Esophagus mucosa (tissue), 1 donor: ENCODE data around the gene PPP2R3B. TPM values are rescaled to one million over a fixed set of nuclear protein-coding genes. Genes with fewer than 3 reads are reported as not detected.
"Not testable (repeated sequence)": the region's sequence is repeated elsewhere in the genome, so short reads cannot be mapped to it uniquely, and the experiment has no call there.

Source experiments
- ATAC-seq: fragments of 200-7000 bp; cut with Tn5 transposase; one replicate; pipeline ENCODE4 v1.9.1; 2020
- total RNA-seq: library from RNA; stranded (reverse); gene quantifications from one replicate; pipeline ENCODE4 v1.2.4, GENCODE V29; 2023
- donor health status: DM: yes; HTN: yes; CAD: no.

PPP2R3B gene
- total RNA-seq, 1 donor from 2014 or later = 13.8 TPM

- ATAC-seq = no peak
Measured at GRCh38 chrX:352582-353314, 34.0 kb downstream of the PPP2R3B start.

GRCh38 chrX:352181-352580 is 34.5 kb downstream of the PPP2R3B start:
- no peak for ATAC-seq

- ATAC-seq = no peak
Measured at GRCh38 chrX:351736-352135, 35.0 kb downstream of the PPP2R3B start.

GRCh38 chrX:351324-351641 is 35.4 kb downstream of the PPP2R3B start:
- ATAC-seq = not testable (repeated sequence)

DNA sequence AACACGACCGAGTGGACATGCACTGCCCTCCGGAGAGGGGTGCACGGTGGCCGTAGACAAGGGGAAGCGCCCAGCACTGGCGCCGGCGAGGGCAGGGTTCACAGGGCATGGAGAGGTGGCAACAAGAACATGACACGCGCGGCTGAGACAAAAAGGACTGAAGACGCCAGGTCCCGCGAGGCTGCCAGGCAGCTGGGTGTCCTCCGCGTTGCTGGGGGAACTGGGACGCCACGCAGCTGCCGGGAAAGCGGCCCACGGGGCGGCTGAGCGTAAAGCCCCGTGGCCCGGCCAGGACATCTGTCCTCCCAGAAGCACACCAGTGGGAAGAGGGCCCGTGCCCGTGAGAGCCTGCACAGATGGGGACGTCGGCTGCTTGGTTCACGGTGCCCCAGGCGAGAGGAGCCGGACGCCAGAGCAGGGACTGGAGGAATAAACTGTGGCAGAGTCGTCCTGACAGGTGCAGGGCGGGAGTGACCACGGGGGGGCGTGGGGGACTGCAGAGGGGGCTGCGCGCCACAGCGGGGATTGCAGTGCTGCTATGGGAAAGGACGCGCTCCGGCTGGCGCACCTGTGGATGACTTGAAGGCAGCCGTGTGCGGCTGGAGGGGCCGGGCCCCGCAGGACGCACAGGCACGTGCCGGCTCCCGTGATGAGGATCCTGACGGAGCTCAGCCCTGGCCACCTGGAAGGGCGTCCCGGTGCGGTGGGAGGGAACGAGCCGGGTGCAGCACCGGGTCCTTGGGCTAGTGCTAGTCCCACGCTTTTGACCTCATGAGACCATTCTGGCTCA is 36.0 kb downstream of the PPP2R3B start:
- ATAC-seq = no peak

GRCh38 chrX:350148-350533 is 36.6 kb downstream of the PPP2R3B start:
- no peak for ATAC-seq

DNA sequence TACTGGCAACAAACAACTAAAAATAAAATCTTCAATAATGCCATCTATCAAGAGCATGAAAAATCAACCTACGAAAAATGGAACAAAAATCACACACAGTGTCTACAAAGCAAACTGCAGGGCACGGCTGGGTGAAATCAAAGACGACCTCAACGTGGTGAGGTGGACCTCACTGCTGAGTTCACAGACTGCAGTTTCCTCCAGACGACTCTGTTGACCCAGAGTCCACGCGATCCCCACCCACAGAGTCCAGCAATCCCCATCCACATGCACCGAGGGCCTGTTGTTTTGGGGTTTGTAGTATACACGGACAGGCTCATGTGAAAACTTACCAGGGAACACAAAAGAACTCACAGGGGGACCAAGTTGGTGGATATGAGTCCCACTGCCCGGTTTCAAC is 37.0 kb downstream of the PPP2R3B start:
- ATAC-seq = no peak

GRCh38 chrX:349196-349595 is 37.5 kb downstream of the PPP2R3B start:
- ATAC-seq = no peak

GRCh38 chrX:348461-349117 is 38.1 kb downstream of the PPP2R3B start:
- ATAC-seq = no peak

DNA sequence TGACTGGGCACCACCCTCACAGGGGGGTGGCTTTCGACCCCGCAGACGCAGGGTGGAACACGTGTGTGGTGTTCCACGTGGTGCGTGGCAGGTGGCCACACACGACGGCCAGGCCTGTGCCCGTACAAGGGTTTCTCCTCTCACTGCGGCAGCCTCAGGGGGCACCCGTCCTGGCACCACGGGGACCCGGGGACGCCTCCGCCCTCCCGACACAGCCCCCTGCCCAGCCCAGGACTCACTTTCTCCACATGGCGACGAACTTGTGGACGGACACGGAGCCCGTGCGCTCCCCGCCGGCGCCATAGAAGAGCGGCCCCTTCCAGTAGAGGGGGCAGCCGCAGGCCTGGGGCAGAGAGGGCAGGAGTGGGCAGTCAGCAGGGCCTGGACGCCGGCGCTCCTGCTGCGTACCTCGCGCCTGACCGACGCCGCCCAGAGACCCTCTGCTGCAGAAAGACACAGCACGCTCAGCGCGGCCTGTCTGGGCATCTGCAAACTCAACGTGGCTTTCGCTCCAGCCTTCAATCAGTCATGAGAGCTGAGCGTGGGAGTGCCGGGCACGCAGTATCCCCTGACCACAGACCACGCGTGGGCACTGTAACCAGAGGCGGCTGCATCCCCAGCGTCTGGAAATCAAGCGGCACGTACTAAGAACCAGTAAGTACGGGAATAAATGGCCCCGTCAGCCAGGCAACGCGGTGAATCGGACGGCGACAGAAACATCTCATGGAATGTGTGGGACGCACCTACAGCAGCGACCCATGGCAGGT is 39.2 kb downstream of the PPP2R3B start:
- ATAC-seq = no peak

GRCh38 chrX:346034-346813 is 40.5 kb downstream of the PPP2R3B start:
- peak; percentile 14 for ATAC-seq

- peak; percentile 20 for ATAC-seq
Measured at GRCh38 chrX:345020-345925, 41.4 kb downstream of the PPP2R3B start.

GRCh38 chrX:344371-344901 is 42.3 kb downstream of the PPP2R3B start:
- no peak for ATAC-seq

DNA sequence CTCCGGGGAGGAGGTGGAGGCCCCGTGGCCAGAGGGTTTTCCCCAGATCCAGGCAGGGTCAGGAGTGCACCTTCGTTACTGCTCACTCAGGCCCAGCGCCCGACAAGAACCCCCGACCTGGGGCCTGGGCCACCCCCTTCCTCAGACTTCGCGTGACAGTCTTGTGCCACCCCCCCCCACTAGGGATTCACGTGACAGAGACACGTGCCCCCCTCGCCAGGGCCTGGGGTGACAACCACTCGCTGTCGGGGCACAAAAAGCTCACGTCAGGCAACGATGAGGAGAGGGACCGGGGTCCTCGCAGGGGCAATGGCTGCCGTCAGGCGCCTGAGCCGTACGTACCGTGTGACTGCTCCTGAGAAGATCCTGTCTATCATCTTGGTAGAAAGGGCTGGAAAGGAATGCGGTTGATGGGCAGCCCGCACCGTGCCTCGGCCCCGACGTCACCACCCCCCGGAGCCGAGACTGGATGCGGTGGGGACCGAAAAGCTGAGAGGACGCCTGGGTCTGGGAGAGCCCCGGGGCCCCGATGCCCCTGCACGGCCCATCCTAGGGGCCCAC is 45.1 kb downstream of the PPP2R3B start:
- ATAC-seq = no peak

- peak; percentile 17 for ATAC-seq
Measured at GRCh38 chrX:340641-341423, 45.9 kb downstream of the PPP2R3B start.

DNA sequence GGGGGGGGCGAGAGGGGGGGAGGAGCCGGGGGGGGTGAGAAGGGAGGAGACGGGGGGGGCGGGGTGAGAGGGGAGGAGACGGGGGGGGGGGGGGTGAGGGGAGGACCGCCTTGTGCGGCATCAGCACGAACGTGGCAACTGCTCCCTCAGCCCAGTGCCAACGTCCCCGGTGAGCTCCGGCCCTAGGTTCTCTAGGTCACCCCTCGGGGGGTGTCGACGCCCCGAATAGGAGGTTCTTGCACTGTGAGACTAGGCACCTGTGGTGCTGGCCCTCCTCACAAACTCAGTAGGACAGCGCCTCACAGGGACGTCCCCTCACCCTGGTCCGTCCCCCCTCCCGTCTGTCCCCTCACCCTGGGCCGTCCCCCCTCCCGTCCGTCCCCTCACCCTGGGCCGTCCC is 46.6 kb downstream of the PPP2R3B start:
- no peak for ATAC-seq

DNA sequence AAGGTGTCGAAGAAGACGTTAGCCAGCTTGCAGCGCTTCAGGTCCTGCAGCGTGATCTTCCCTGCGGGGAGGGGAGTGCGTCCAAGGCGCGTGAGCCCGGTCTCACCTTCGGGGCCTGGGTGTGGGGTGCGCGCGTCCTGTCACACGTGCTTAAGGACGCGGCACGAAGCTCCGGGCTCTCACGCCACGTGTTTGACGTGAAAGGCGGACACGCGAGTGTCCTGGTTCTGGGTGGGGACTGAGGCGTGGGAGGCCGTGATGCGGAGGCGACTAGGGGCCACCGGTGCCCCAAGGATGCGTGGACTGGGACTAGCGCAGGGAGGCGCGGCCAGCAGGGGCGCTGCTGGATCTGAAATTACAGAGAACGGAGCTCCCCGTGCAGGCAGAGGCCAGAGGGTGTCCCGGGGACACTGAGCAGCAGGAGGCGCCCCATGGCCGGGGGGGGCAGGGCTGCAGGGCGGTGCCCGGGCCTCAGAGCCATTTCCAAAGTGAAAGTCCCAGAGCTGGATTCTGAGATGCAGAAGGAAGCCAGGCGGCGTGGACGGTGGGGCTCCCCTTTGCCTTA is 47.8 kb downstream of the PPP2R3B start:
- ATAC-seq = peak; percentile 15

DNA sequence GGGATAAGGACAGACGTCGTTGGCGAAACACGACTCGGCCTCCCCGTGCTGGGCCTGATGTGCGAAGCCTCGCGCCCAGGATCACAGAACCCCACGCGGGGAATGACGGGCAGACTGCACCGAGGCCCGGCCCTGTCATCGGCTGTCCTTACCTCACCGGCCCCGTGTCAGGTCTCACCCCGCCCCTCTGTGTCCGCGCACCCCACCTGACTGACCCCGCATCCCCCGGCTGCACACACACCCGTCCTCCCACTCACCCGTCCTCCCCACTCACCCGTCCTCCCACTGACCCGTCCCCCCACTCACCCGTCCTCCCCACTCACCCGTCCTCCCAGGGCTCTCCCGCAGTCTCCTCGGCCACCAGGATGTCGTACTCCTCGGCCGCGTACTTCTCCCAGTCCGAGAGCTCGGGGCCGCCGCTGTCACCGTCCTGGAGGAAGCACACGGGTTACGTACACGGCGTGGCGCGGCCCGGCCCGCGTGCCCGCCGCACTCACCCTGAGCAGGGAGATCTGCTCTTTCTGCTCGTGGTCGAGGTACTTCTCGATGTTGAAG is 48.3 kb downstream of the PPP2R3B start:
- ATAC-seq = peak; percentile 26

- ATAC-seq = no peak
Measured at GRCh38 chrX:337331-337831, 49.3 kb downstream of the PPP2R3B start.
